WTC11 (cell line): ENCODE data around the gene ZNF664. TPM values are rescaled to one million over a fixed set of nuclear protein-coding genes. Genes with fewer than 3 reads are reported as not detected.

Experiments used
- ATAC-seq: fragments of 200-7000 bp; cut with Tn5 transposase; 2 replicates; pipeline ENCODE4 v1.10.0; 2021; ENCODE audit warnings: mild to moderate bottlenecking, moderate library complexity
- CTCF ChIA-PET: fragments of 300-600 bp; sonication (Branson Sonifier 250); formaldehyde crosslinking; loops from one replicate; lab custom pipeline; 2021; ENCODE audit warnings: antibody characterized with exemption; lab: Charles Lee
- POLR2A ChIA-PET: fragments of 350-600 bp; sonication (Branson Sonifier 250); formaldehyde crosslinking; loops from one replicate; lab custom pipeline; 2021; ENCODE audit warnings: antibody characterized with exemption; lab: Charles Lee
- DNase-seq: peaks from one replicate; pipeline ENCODE4 v3.0.0; 2021; ENCODE audit warnings: low spot score
- H3K27ac Mint-ChIP-seq: 2 replicates; pipeline ENCODE4 v1.8.0; 2021; ENCODE audit warnings: mixed read lengths
- H3K27me3 Mint-ChIP-seq: 2 replicates; pipeline ENCODE4 v1.8.0; 2021; ENCODE audit warnings: low read depth, mild to moderate bottlenecking, moderate library complexity, mixed read lengths
- H3K36me3 Mint-ChIP-seq: 2 replicates; pipeline ENCODE4 v1.8.0; 2021; ENCODE audit warnings: mixed read lengths
- H3K4me1 Mint-ChIP-seq: 2 replicates; pipeline ENCODE4 v1.8.0; 2022; ENCODE audit warnings: mixed read lengths
- H3K4me3 Mint-ChIP-seq: 2 replicates; pipeline ENCODE4 v1.8.0; 2021; ENCODE audit warnings: mild to moderate bottlenecking, moderate library complexity, mixed read lengths
- H3K9me3 Mint-ChIP-seq: 2 replicates; pipeline ENCODE4 v1.8.0; 2021; ENCODE audit warnings: mixed read lengths
- AFF4 ChIP-seq: sonication (generic); formaldehyde crosslinking; IDR thresholded peaks from 2 replicates; pipeline ENCODE4 v1.8.1; 2023; ENCODE audit warnings: mild to moderate bottlenecking, missing genetic modification reagents, borderline replicate concordance
- E2F5 ChIP-seq: sonication (generic); formaldehyde crosslinking; IDR thresholded peaks from 2 replicates; pipeline ENCODE4 v1.8.1; 2022; ENCODE audit warnings: mild to moderate bottlenecking, moderate library complexity, missing genetic modification reagents
- ERG ChIP-seq: fragments of 250-450 bp; sonication (Bioruptor Pico); IDR thresholded peaks from 2 replicates; pipeline ENCODE4 v1.8.0; 2021; ENCODE audit warnings: mild to moderate bottlenecking
- FOXK1 ChIP-seq: sonication (generic); formaldehyde crosslinking; IDR thresholded peaks from 2 replicates; pipeline ENCODE4 v1.8.0; 2022; ENCODE audit warnings: mild to moderate bottlenecking, moderate library complexity, missing genetic modification reagents
- GABPB1 ChIP-seq: sonication (generic); formaldehyde crosslinking; IDR thresholded peaks from 2 replicates; pipeline ENCODE4 v1.8.1; 2023; ENCODE audit warnings: mild to moderate bottlenecking, missing genetic modification reagents
- KAT7 ChIP-seq: sonication (generic); formaldehyde crosslinking; IDR thresholded peaks from 2 replicates; pipeline ENCODE4 v1.8.1; 2023; ENCODE audit warnings: missing genetic modification reagents, mild to moderate bottlenecking, borderline replicate concordance
- MYBL2 ChIP-seq: sonication (generic); formaldehyde crosslinking; IDR thresholded peaks from 2 replicates; pipeline ENCODE4 v1.8.1; 2023; ENCODE audit warnings: mild to moderate bottlenecking, moderate library complexity, missing genetic modification reagents
- NFATC4 ChIP-seq: fragments of 250-450 bp; sonication (Bioruptor Pico); IDR thresholded peaks from 2 replicates; pipeline ENCODE4 v1.9.0; 2021; ENCODE audit warnings: mild to moderate bottlenecking
- OVOL2 ChIP-seq: fragments of 250-450 bp; sonication (Bioruptor Pico); IDR thresholded peaks from 2 replicates; pipeline ENCODE4 v1.9.0; 2021; ENCODE audit warnings: mild to moderate bottlenecking, borderline replicate concordance
- PRDM15 ChIP-seq: sonication (generic); formaldehyde crosslinking; IDR thresholded peaks from 2 replicates; pipeline ENCODE4 v1.8.0; 2022; ENCODE audit warnings: missing genetic modification reagents
- SMAD4 ChIP-seq: sonication (generic); formaldehyde crosslinking; IDR thresholded peaks from 2 replicates; pipeline ENCODE4 v1.8.0; 2022; ENCODE audit warnings: mild to moderate bottlenecking, missing genetic modification reagents
- TEAD4 ChIP-seq: sonication (generic); formaldehyde crosslinking; IDR thresholded peaks from 2 replicates; pipeline ENCODE4 v1.8.0; 2022; ENCODE audit warnings: mild to moderate bottlenecking, missing genetic modification reagents
- ZBTB43 ChIP-seq: sonication (generic); formaldehyde crosslinking; IDR thresholded peaks from 2 replicates; pipeline ENCODE4 v1.8.1; 2023; ENCODE audit warnings: mild to moderate bottlenecking, missing genetic modification reagents
- ZNF219 ChIP-seq: sonication (generic); formaldehyde crosslinking; IDR thresholded peaks from 2 replicates; pipeline ENCODE4 v1.8.0; 2023; ENCODE audit warnings: missing genetic modification reagents, mild to moderate bottlenecking, borderline replicate concordance
- ZNF512 ChIP-seq: sonication (generic); formaldehyde crosslinking; IDR thresholded peaks from 2 replicates; pipeline ENCODE4 v1.8.1; 2022; ENCODE audit warnings: missing genetic modification reagents, borderline replicate concordance
- ZNF532 ChIP-seq: fragments of 250-450 bp; sonication (Bioruptor Pico); IDR thresholded peaks from 2 replicates; pipeline ENCODE4 v1.9.0; 2021; ENCODE audit warnings: mild to moderate bottlenecking, borderline replicate concordance
- ZSCAN18 ChIP-seq: fragments of 250-450 bp; sonication (Bioruptor Pico); IDR thresholded peaks from 2 replicates; pipeline ENCODE4 v2.1.2; 2022; ENCODE audit warnings: mild to moderate bottlenecking, moderate library complexity
- total RNA-seq: library from RNA; stranded (reverse); gene quantifications from 3 replicates; pipeline ENCODE4 v1.2.3, GENCODE V29; 2021

ZNF664 gene
- total RNA-seq, 1 experiment from 2014 or later = 61.7 TPM

- TF ChIP-seq ZBTB43 (CRISPR knock-in tag) (no peak), ZNF512 (CRISPR knock-in tag) (no peak), GABPB1 (no peak), TEAD4 (CRISPR knock-in tag) (no peak), NFATC4 (CRISPR knock-in tag) (no peak), ZNF219 (CRISPR knock-in tag) (no peak), E2F5 (CRISPR knock-in tag) (no peak), MYBL2 (no peak), PRDM15 (CRISPR knock-in tag) (no peak), KAT7 (CRISPR knock-in tag) (no peak), SMAD4 (no peak), FOXK1 (CRISPR knock-in tag) (no peak)
These were observed 18.2 kb upstream of the ZNF664 start (continued) for GRCh38 chr12:123954647-123955350.

- POLR2A ChIA-PET = interaction anchor here (1.0 kb wide), 1 partner anchor 10 kb away, joined by 3 read pairs; no protein-coding TSS in a partner anchor
- ATAC-seq (no peak), DNase-seq (no peak)
- H3K4me1 Mint-ChIP-seq = no peaks in the 10 kb centered on the region
- no peak overlapping the region for H3K27ac Mint-ChIP-seq
- CTCF ChIA-PET = interaction anchor here (1.9 kb wide), 1 partner anchor 17 kb away, joined by 5 read pairs; no protein-coding TSS in a partner anchor
- no peaks in the 10 kb centered on the region for H3K36me3 Mint-ChIP-seq
- H3K9me3 Mint-ChIP-seq = no peaks in the 10 kb centered on the region
- peaks cover 83% of the 10 kb centered on the region for H3K27me3 Mint-ChIP-seq
- no peak overlapping the region for H3K4me3 Mint-ChIP-seq
- TF ChIP-seq ERG (CRISPR knock-in tag) (no peak), ZNF532 (CRISPR knock-in tag) (no peak), AFF4 (no peak), OVOL2 (CRISPR knock-in tag) (no peak), ZSCAN18 (CRISPR knock-in tag) (no peak)
These were observed 16.8 kb upstream of the ZNF664 start for GRCh38 chr12:123956249-123956648.
